ENCODE results near the gene E2F1. TPM values are rescaled to one million over a fixed set of nuclear protein-coding genes. Genes with fewer than 3 reads are reported as not detected.

E2F1 gene
- total RNA-seq, 4 donors from 2014 or later, result 1.8 to 5.0 (median 2.9) TPM

DNA sequence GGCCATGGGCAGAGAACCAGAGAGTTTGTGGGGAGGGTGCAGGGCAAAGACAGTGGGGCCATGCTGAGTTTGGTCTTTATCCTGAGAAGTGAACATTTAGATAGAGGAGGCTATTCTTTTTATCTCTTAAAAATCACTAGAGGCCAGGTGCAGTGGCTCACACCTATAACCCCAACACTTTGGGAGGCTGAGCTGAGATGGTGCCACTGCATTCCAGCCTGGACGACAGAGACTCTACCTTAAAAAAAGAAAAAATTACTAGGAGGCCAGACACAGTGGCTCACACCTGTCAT lies 25.2 kb upstream of the E2F1 start:
- Histone ChIP-seq H3K9me3 (no peaks in the 10 kb centered on the region), H3K4me1 (no peaks in the 10 kb centered on the region), H3K36me3 (peaks cover 26 to 67% (median 56%) of the 10 kb centered on the region in 4 donors), H3K27ac (replicated peaks in 1 of 4) (no peak overlapping the region), H3K27me3 (no peaks in the 10 kb centered on the region), H3K4me3 (no peak overlapping the region)
- WGBS, result 82% methylated on average over 1 of the region's 1 CpG
- intact Hi-C loops (cut with DNase I), result no loop called here
- TF ChIP-seq EP300 (IDR thresholded peaks at IDR 0.05) (no peak), POLR2AphosphoS5 (IDR thresholded peaks at IDR 0.05) (no peak), CTCF (IDR thresholded peaks at IDR 0.05) (no peak)
- no peak for DNase-seq (ENCODE audit: extremely low spot score)

GRCh38 chr20:33710681-33711445 lies 24.7 kb upstream of the E2F1 start:
- WGBS, result 69% methylated on average over 14 of the region's 14 CpGs
- Histone ChIP-seq H3K27me3 (no peaks in the 10 kb centered on the region), H3K4me1 (no peaks in the 10 kb centered on the region), H3K9me3 (no peaks in the 10 kb centered on the region), H3K27ac (replicated peaks in 1 of 4) (no peak overlapping the region), H3K4me3 (no peak overlapping the region), H3K36me3 (peaks cover 26 to 72% (median 61%) of the 10 kb centered on the region in 4 donors)
- TF ChIP-seq CTCF (IDR thresholded peaks at IDR 0.05) (no peak), EP300 (IDR thresholded peaks at IDR 0.05) (no peak), POLR2A (IDR thresholded peaks at IDR 0.05; ENCODE audit: low read depth) (no peak), POLR2AphosphoS5 (IDR thresholded peaks at IDR 0.05) (no peak)
- DNase-seq (ENCODE audit: extremely low spot score), result no peak
- intact Hi-C loops (cut with DNase I), result no loop called here

- no peaks in the 10 kb centered on the region for H3K4me1 ChIP-seq
- no peak overlapping the region for H3K4me3 ChIP-seq
- no peaks in the 10 kb centered on the region for H3K9me3 ChIP-seq
- peaks cover 22 to 75% (median 59%) of the 10 kb centered on the region in 4 donors for H3K36me3 ChIP-seq
- H3K27me3 ChIP-seq, result no peaks in the 10 kb centered on the region
- 82% methylated on average over 16 of the region's 16 CpGs for WGBS
- DNase-seq (ENCODE audit: extremely low spot score), result no peak
- H3K27ac ChIP-seq (replicated peaks in 1 of 4), result no peak overlapping the region
- TF ChIP-seq POLR2AphosphoS5 (IDR thresholded peaks at IDR 0.05) (no peak), EP300 (IDR thresholded peaks at IDR 0.05) (no peak), POLR2A (IDR thresholded peaks at IDR 0.05; ENCODE audit: low read depth) (no peak), CTCF (IDR thresholded peaks at IDR 0.05) (no peak)
- intact Hi-C loops (cut with DNase I), result no loop called here
Measured at GRCh38 chr20:33709905-33710541, 23.8 kb upstream of the E2F1 start.

- Histone ChIP-seq H3K36me3 (peaks cover 16 to 74% (median 56%) of the 10 kb centered on the region in 4 donors), H3K4me3 (no peak overlapping the region), H3K27ac (replicated peaks in 1 of 4) (no peak overlapping the region), H3K27me3 (no peaks in the 10 kb centered on the region), H3K4me1 (no peaks in the 10 kb centered on the region), H3K9me3 (no peaks in the 10 kb centered on the region)
- intact Hi-C loops (cut with DNase I), result no loop called here
- TF ChIP-seq EP300 (IDR thresholded peaks at IDR 0.05) (no peak), POLR2A (IDR thresholded peaks at IDR 0.05; ENCODE audit: low read depth) (no peak), POLR2AphosphoS5 (IDR thresholded peaks at IDR 0.05) (no peak), CTCF (IDR thresholded peaks at IDR 0.05) (no peak)
- no peak for DNase-seq (ENCODE audit: extremely low spot score)
- WGBS, result 97% methylated on average over 2 of the region's 2 CpGs
Measured at GRCh38 chr20:33709398-33709797, 23.2 kb upstream of the E2F1 start.

All from esophagus muscularis mucosa (tissue), 4 donors.